ENCODE results near the gene THAP3. TPM values are rescaled to one million over a fixed set of nuclear protein-coding genes. Genes with fewer than 3 reads are reported as not detected.

Gene THAP3
- total and polyA plus RNA-seq, 9 of the 15 experiments (the other 6 are each of a cell fraction or from before 2014, with no cell fraction given): 1.9 to 31.2 (median 18.2) TPM

GRCh38 chr1:6588893-6589520 is 35.7 kb upstream of the THAP3 start (continued):
- TF ChIP-seq ZBTB49 (CRISPR knock-in tag; IDR thresholded peaks at IDR 0.05; ENCODE audit: borderline replicate concordance) (no peak), CCNT2 (IDR thresholded peaks at IDR 0.05; ENCODE audit: borderline replicate concordance, extremely low read depth, insufficient read length, low read depth, low read length) (no peak), MAX (CRISPR knock-in tag; IDR thresholded peaks at IDR 0.05) (no peak; the same call in 1 of the 2 replicates), RBFOX2 (IDR thresholded peaks at IDR 0.05; ENCODE audit: low read depth, low read length) (peak; percentile 56; the same call in 1 of the 2 replicates), POLR2A (conservative IDR thresholded peaks at IDR 0.05) (peak; percentile 49; the same call in 1 of the 2 replicates)

DNA sequence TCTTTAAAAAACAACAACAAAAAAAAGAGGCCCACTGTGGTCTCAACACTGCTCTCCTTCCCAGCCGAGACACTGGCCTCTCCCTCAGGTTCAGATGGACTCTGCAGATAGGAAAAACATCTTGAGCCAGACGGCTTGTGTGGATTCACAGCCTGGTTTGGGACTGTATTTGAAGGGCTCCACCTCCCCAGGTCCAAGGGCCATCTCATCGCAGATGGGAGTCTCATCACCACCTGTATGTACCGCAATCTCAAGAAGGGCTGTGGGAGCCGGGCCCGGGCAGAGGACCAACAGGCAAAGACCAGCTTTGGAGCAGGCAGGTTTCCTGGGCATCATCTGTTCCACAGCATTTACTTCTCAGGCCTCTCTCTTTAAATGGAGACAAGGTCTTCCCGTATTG is 34.6 kb upstream of the THAP3 start:
- WGBS (ENCODE audit: insufficient coverage, low coverage, missing lambda C conversion rate): 78% methylated on average over 7 of the region's 7 CpGs
- FAIRE-seq: peak; percentile 46
- no peak overlapping the region for H3K4me2 ChIP-seq (ENCODE audit: insufficient read depth, low read length)
- ATAC-seq: no peak
- peaks cover 9% of the 10 kb centered on the region; the same call in 1 of the 3 replicates for H3K79me2 ChIP-seq (ENCODE audit: control insufficient read depth, insufficient read depth, low read length)
- intact Hi-C loops (cut with micrococcal nuclease): no loop called here
- TF ChIP-seq POLR2A (conservative IDR thresholded peaks at IDR 0.05) (peak; percentile 15; the same call in 1 of the 2 replicates), POLR2AphosphoS5 (IDR thresholded peaks at IDR 0.05; ENCODE audit: control insufficient read depth, insufficient read depth, low read depth, low read length) (0 out of 2 replicates have a peak, but pooled peaks have one; percentile 27), TCF7L2 (IDR thresholded peaks at IDR 0.05; ENCODE audit: low read depth, low read length) (no peak), GATA2 (CRISPR knock-in tag; IDR thresholded peaks at IDR 0.05) (0 out of 2 replicates have a peak, but pooled peaks have one; percentile 26)
- no TSS peak for BruUV-seq (replicated peaks)
- ChIA-PET CTCF (ENCODE audit: low intra/inter-chr PET ratio) (no interaction called here), POLR2A (interaction anchor here (0.6 to 13.4 kb wide), 9 partner anchors 10 to 83 kb away, joined by 3 to 221 read pairs (median 4); partner anchors contain the start of genes KLHL21, NOL9 and ZBTB48)
- no peak overlapping the region for H3K4me3 ChIP-seq
- H4K20me1 ChIP-seq (replicated peaks; ENCODE audit: control insufficient read depth, insufficient read depth, low read length): peaks cover 28% of the 10 kb centered on the region
- peak overlapping the region in 1 of 2 experiments; percentile 31; a peak in 1 of 4 replicates for H3K9ac ChIP-seq (ENCODE audit: insufficient read depth in 1 of 2, low read depth in 2 of 2, low read length in 2 of 2)
- DNase-seq (ENCODE audit: extremely low read depth in 1 of 4, low spot score in 3 of 4): no peak
- peaks cover 7 to 51% of the 10 kb centered on the region in 2 experiments; a peak in 4 of 5 replicates for H3K4me1 ChIP-seq (replicated peaks in 1 of 2; ENCODE audit: control insufficient read depth in 2 of 2, insufficient read depth in 2 of 2, low read length in 2 of 2)
- H3K9me1 ChIP-seq (ENCODE audit: control insufficient read depth, insufficient read depth, low read length): peaks cover 15% of the 10 kb centered on the region
- H2AFZ ChIP-seq (ENCODE audit: low read depth, low read length): no peak overlapping the region
- in situ Hi-C loops (cut with MboI): no loop called here
- no peaks in the 10 kb centered on the region for H3K27me3 ChIP-seq (ENCODE audit: control insufficient read depth in 2 of 2, insufficient read depth in 2 of 2, low read length in 2 of 2)
- peaks cover 98% of the 10 kb centered on the region for H3K36me3 ChIP-seq (ENCODE audit: control insufficient read depth, insufficient read depth, low read length)
- no peaks in the 10 kb centered on the region for H3K9me3 ChIP-seq (replicated peaks; ENCODE audit: control insufficient read depth, insufficient read depth, low read depth, low read length)
- no peak overlapping the region; the same call in 2 of the 3 replicates for H3K27ac ChIP-seq (ENCODE audit: extremely low read depth, low read depth, low read length)

Measured in K562 (cell line).